ENCODE results near the gene TMEM198. TPM values are rescaled to one million over a fixed set of nuclear protein-coding genes. Genes with fewer than 3 reads are reported as not detected.

Gene TMEM198
- total and polyA plus RNA-seq, 2 experiments from 2014 or later = 8.0 to 10.4 TPM

DNA sequence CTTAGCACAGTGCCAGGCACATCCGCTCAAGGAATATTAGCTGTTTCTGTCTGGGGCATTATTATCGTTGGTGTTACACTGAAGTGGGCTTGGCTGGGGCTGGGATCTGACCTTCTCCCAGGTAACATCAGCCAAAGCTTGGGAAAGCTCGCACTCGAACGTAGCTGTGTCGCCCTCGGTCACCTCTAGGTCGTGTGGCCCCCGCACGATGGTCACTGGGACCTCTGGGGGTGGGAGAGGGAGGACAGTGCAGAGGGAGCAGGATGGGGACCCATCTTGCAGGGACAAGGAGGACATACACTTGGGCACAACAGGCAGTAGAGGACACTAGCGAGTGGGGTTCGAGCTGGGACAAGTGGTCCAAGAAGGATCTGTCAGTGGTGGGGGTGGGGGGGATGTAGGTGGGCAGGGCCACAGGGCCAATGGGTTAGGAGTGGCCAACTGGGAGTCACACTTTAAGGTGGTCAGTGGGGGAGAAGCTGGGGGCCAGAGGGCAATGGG, 9.7 kb downstream of the TMEM198 start:
- no peak overlapping the region for H2AFZ ChIP-seq
- no peak for DNase-seq (ENCODE audit: low spot score)
- peaks cover 9% of the 10 kb centered on the region for H3K27me3 ChIP-seq
- H4K20me1 ChIP-seq (ENCODE audit: insufficient read depth, poor library complexity, severe bottlenecking) = no peaks in the 10 kb centered on the region
- H3K36me3 ChIP-seq (replicated peaks; ENCODE audit: insufficient read depth, low read depth) = no peaks in the 10 kb centered on the region
- no peak overlapping the region for H3K27ac ChIP-seq
- 86% methylated on average over 12 of the region's 12 CpGs for WGBS (ENCODE audit: low lambda C conversion rate, missing lambda C conversion rate)
- no peaks in the 10 kb centered on the region for H3K9me2 ChIP-seq (replicated peaks; ENCODE audit: insufficient read depth)
- H3K4me2 ChIP-seq = peak overlapping the region; percentile 100
- no peaks in the 10 kb centered on the region for H3K79me2 ChIP-seq
- H3K4me1 ChIP-seq (ENCODE audit: insufficient read depth) = peaks cover 7% of the 10 kb centered on the region
- no peaks in the 10 kb centered on the region for H3K9me3 ChIP-seq (ENCODE audit: low read depth)
- TF ChIP-seq EZH2 (IDR thresholded peaks at IDR 0.05; ENCODE audit: borderline replicate concordance) = no peak
- no peak for TF ChIP-seq EZH2phosphoT487 (IDR thresholded peaks at IDR 0.05; ENCODE audit: low read depth, severe bottlenecking, unreplicated experiment)
- TF ChIP-seq CTCF (IDR thresholded peaks at IDR 0.05; ENCODE audit: poor library complexity) = no peak
- H3K4me3 ChIP-seq = no peak overlapping the region

GRCh38 chr2:219554350-219554749, 10.5 kb downstream of the TMEM198 start:
- no peak overlapping the region for H2AFZ ChIP-seq
- no peak for DNase-seq (ENCODE audit: low spot score)
- H3K9me2 ChIP-seq (replicated peaks; ENCODE audit: insufficient read depth) = no peaks in the 10 kb centered on the region
- 96% methylated on average over 9 of the region's 15 CpGs for WGBS (ENCODE audit: low lambda C conversion rate, missing lambda C conversion rate)
- H3K4me3 ChIP-seq = no peak overlapping the region
- no peak for TF ChIP-seq EZH2 (IDR thresholded peaks at IDR 0.05; ENCODE audit: borderline replicate concordance)
- no peak for TF ChIP-seq CTCF (IDR thresholded peaks at IDR 0.05; ENCODE audit: poor library complexity)
- no peak for TF ChIP-seq EZH2phosphoT487 (IDR thresholded peaks at IDR 0.05; ENCODE audit: low read depth, severe bottlenecking, unreplicated experiment)
- no peak overlapping the region for H3K4me2 ChIP-seq
- H3K27me3 ChIP-seq = peaks cover 9% of the 10 kb centered on the region
- H3K4me1 ChIP-seq (ENCODE audit: insufficient read depth) = peaks cover 7% of the 10 kb centered on the region
- no peaks in the 10 kb centered on the region for H4K20me1 ChIP-seq (ENCODE audit: insufficient read depth, poor library complexity, severe bottlenecking)
- no peaks in the 10 kb centered on the region for H3K36me3 ChIP-seq (replicated peaks; ENCODE audit: insufficient read depth, low read depth)
- H3K27ac ChIP-seq = no peak overlapping the region
- no peaks in the 10 kb centered on the region for H3K9me3 ChIP-seq (ENCODE audit: low read depth)
- no peaks in the 10 kb centered on the region for H3K79me2 ChIP-seq

GRCh38 chr2:219555956-219556355, 12.1 kb downstream of the TMEM198 start:
- no peaks in the 10 kb centered on the region for H4K20me1 ChIP-seq (ENCODE audit: insufficient read depth, poor library complexity, severe bottlenecking)
- H2AFZ ChIP-seq = no peak overlapping the region
- no peaks in the 10 kb centered on the region for H3K9me3 ChIP-seq (ENCODE audit: low read depth)
- H3K9me2 ChIP-seq (replicated peaks; ENCODE audit: insufficient read depth) = no peaks in the 10 kb centered on the region
- H3K4me1 ChIP-seq (ENCODE audit: insufficient read depth) = peaks cover 7% of the 10 kb centered on the region
- peaks cover 6% of the 10 kb centered on the region for H3K27me3 ChIP-seq
- H3K36me3 ChIP-seq (replicated peaks; ENCODE audit: insufficient read depth, low read depth) = no peaks in the 10 kb centered on the region
- no peak for DNase-seq (ENCODE audit: low spot score)
- H3K4me2 ChIP-seq = no peak overlapping the region
- no peak overlapping the region for H3K27ac ChIP-seq
- no peaks in the 10 kb centered on the region for H3K79me2 ChIP-seq
- WGBS (ENCODE audit: low lambda C conversion rate, missing lambda C conversion rate) = 96% methylated on average over 20 of the region's 20 CpGs
- no peak overlapping the region for H3K4me3 ChIP-seq
- TF ChIP-seq EZH2 (IDR thresholded peaks at IDR 0.05; ENCODE audit: borderline replicate concordance) (no peak), EZH2phosphoT487 (IDR thresholded peaks at IDR 0.05; ENCODE audit: low read depth, severe bottlenecking, unreplicated experiment) (no peak), CTCF (IDR thresholded peaks at IDR 0.05; ENCODE audit: poor library complexity) (no peak)
